GM12873 (cell line): ENCODE data around the gene SUPT4H1.

Experiments
- TF ChIP-seq, protein P1 (sequence below): IDR thresholded peaks from 2 replicates; pipeline ENCODE4 v1.5.1; 2012; ENCODE audit warnings: low read depth, mild to moderate bottlenecking, moderate library complexity, low read length, control low read depth; ENCODE audit not compliant: insufficient read depth; ENCODE audit errors: missing control alignments

The SUPT4H1 gene

DNA sequence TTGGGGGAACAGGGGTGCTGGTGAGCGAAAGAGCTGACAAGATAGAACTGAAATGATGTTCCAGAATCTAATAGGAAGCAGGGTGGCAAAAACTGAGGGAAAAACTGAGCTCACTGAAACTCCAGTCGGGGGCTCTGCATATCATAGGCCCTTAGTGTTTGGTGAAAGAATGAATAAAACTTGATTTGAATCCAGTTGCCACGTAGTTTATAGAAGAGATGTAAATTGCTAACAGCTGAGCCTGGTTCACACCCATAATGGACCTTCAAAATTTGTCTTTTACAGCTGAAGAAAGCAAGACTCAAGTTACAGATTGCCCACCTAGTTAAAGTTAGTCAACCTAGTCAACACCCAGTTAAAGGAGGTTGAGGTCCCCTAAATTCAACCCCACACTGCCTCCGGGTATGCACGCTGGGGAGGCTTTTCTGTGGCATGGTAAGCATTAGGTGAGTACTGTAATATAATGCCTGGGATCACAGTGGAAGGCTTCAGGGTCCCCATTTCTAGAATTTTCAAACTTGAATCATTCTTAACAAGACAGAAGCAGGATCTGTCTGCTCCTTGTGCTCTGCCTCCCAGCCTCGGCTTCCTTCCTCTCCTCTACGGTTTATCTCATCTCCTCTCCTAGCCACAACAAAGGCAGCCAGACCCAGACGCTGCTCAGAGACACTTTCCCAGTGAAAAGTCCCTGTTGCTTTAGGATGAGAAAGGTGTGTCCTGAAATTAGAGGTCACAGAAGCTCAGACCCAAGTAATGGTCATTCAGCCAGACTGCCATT, 26.9 kb upstream of the SUPT4H1 start:
- TF ChIP-seq, protein P1, sequence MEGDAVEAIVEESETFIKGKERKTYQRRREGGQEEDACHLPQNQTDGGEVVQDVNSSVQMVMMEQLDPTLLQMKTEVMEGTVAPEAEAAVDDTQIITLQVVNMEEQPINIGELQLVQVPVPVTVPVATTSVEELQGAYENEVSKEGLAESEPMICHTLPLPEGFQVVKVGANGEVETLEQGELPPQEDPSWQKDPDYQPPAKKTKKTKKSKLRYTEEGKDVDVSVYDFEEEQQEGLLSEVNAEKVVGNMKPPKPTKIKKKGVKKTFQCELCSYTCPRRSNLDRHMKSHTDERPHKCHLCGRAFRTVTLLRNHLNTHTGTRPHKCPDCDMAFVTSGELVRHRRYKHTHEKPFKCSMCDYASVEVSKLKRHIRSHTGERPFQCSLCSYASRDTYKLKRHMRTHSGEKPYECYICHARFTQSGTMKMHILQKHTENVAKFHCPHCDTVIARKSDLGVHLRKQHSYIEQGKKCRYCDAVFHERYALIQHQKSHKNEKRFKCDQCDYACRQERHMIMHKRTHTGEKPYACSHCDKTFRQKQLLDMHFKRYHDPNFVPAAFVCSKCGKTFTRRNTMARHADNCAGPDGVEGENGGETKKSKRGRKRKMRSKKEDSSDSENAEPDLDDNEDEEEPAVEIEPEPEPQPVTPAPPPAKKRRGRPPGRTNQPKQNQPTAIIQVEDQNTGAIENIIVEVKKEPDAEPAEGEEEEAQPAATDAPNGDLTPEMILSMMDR: no peak

DNA sequence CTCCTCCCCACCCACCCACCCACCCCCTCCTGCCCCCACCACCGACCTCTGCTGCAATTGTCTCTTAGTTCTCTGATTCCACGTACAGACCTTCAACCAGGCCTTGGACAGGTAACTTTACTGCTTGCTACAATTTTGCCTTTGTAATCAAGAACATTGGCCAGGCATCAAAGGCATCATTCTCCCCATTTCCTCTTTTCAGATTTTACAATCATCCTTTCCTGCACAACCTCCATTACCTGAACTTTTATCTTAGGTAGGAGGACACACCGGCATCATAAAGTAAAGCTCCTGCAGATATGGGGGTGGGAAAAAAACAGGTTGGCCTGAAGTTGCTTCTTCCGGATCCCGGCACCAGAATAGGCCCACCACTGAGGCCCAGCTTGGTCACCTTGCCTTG, 25.7 kb upstream of the SUPT4H1 start:
- TF ChIP-seq, protein P1: no peak

DNA sequence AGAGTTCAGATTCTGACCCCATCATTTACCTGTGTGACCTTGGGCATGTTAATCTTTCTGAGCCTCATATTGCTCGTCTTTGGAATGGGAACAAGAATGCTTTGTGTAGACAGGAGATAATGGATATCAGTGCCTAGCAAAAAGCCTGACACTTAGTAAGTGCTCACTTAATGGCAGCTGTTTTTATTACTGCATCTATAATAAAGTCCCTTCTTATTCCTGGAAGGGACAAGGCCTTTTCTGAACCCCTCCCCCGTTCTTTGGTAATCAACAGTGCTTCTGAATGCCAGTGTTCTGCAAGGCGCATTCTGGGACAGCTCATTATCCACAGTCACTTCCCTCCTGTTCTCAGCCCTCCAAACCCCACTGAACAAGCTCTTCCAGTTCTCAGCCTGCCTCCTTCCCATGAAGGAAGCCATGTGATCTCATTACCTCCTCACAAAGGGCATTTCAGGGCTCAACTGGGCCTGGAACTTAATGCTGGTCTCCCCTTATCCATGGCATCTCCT, 25.1 kb upstream of the SUPT4H1 start:
- TF ChIP-seq, protein P1: no peak

DNA sequence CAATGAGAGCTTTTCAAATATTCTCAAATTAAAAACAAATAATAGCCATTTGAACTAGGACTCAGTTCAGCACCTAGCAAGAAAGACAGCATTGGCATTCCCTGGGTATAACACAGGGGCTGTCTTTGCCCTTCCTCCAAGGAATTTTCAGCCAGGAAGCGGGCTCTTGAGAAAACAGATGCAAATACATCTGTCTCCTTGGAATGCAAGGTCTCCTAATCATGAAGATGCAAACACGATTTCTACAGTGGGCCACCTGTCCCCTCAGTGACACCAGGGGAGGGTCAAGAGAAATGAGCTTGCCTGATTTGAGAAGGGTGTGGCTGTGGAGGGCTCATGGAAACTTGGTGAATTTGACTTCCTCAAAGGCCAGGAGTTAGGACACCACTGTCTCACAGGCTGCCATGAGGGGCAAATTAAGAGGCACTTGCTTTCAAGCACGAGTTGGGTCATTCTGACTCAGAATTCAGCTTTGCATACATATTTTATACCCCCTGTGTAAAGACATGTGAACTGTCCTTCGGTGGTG, 24.5 kb upstream of the SUPT4H1 start:
- TF ChIP-seq, protein P1: no peak

DNA sequence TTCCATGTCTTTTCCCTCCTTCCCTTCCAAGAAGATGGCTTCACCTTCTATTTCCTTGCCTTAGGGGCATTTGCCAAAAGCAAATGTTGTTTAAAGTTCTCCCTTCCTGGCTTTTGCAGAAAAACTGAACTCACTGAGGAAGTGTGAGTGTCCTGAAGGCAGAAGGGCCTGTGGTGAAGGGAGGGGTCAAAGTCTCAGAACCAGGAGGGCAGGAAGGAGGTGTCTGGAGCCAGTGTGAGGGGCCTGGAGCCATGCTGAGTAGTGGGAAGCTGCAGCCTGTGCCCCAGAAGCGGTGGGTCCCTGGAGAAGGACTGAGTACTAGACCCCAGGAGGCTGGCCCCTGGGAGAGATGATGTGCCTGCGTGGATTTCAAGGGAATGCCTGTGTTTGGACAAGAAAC, 23.8 kb upstream of the SUPT4H1 start:
- TF ChIP-seq, protein P1: no peak

DNA sequence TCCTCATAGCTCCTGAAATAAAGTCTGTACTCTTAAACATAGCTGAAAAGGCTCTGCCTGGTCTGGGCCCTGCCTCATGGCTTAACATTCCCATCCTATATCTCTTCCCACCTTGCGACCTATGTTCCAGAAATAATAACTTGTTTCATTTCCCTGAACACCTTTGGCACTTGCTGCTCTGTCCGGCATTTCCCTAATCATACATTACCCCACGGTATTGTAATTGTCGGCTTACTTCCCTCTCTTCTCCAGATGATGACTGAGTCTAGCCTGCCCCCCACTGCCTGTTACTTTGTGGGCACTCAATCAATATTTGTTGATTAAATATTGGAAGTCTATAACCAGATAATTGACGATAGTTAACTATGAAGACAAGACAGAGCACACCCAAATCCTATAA, 23.3 kb upstream of the SUPT4H1 start:
- TF ChIP-seq, protein P1: no peak

DNA sequence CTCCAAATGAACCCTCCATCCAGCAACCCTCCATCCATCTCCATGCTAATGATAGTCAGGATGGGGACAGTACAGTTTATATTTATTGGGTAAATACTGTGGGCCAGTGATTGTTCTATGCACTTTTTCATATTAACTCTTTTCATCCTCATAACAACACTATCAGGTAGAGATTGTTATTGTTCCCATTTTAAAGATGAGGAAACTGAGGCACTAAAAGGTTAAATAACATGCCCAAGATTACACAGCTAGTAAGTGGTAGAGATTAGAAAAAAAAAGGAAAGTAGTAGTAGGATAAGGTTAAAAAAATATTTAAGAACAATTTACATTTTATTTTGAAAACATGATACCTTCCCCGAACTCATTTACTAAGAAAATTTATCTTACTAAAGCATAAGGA, 21.9 kb upstream of the SUPT4H1 start:
- TF ChIP-seq, protein P1: no peak
